HG02763 (cell line): ENCODE measurements around the gene DUSP28.

Source experiments
- ATAC-seq: cut with Tn5 transposase; IDR thresholded peaks from one replicate; pipeline ENCODE4 v1.9.1; 2021; ENCODE audit warnings: mild to moderate bottlenecking, moderate library complexity; ENCODE audit not compliant: unreplicated experiment

DUSP28 gene

GRCh38 chr2:240584486-240585031, 24.4 kb downstream of the DUSP28 start:
- peak; percentile 34 for ATAC-seq

GRCh38 chr2:240585101-240585500, 24.9 kb downstream of the DUSP28 start:
- ATAC-seq, result no peak

GRCh38 chr2:240585681-240586197, 25.6 kb downstream of the DUSP28 start:
- ATAC-seq, result no peak

GRCh38 chr2:240586198-240586918, 26.2 kb downstream of the DUSP28 start, which contains the start of gene CAPN10:
Gene CAPN10 (plus strand): TSS chr2:240586734. CDS start chr2:240586912, 178 bp downstream.
- ATAC-seq, result peak; percentile 66

- no peak for ATAC-seq
Measured at GRCh38 chr2:240586919-240587800, 27.0 kb downstream of the DUSP28 start.

- ATAC-seq, result no peak
Measured at GRCh38 chr2:240588006-240588655, 28.0 kb downstream of the DUSP28 start.

GRCh38 chr2:240588669-240589068, 28.5 kb downstream of the DUSP28 start:
- ATAC-seq, result no peak

GRCh38 chr2:240589375-240589774, 29.2 kb downstream of the DUSP28 start:
- ATAC-seq, result no peak

GRCh38 chr2:240589850-240590525, 29.8 kb downstream of the DUSP28 start:
- ATAC-seq, result no peak

GRCh38 chr2:240590681-240591111, 30.5 kb downstream of the DUSP28 start:
- no peak for ATAC-seq

- no peak for ATAC-seq
Measured at GRCh38 chr2:240591226-240591625, 31.1 kb downstream of the DUSP28 start.

GRCh38 chr2:240591784-240592183, 31.6 kb downstream of the DUSP28 start:
- no peak for ATAC-seq

GRCh38 chr2:240593026-240593702, 33.0 kb downstream of the DUSP28 start:
- ATAC-seq, result no peak

GRCh38 chr2:240593703-240594451, 33.7 kb downstream of the DUSP28 start:
- ATAC-seq, result no peak

- no peak for ATAC-seq
Measured at GRCh38 chr2:240594511-240595380, 34.6 kb downstream of the DUSP28 start.

GRCh38 chr2:240595381-240596079, 35.4 kb downstream of the DUSP28 start:
- no peak for ATAC-seq

- ATAC-seq, result no peak
Measured at GRCh38 chr2:240596080-240596460, 35.9 kb downstream of the DUSP28 start.
